LHCN-M2 (cell line): ENCODE measurements around the gene ITGA4. TPM values are rescaled to one million over a fixed set of nuclear protein-coding genes. Genes with fewer than 3 reads are reported as not detected.

Source experiments
- DNase-seq: peaks from one replicate; pipeline ENCODE4 v3.0.0-alpha.2; 2012; ENCODE audit warnings: low read depth
- total RNA-seq: library from RNA; depleted of rRNA; stranded (reverse); fragments of >200 nt; gene quantifications from 2 replicates; pipeline ENCODE4 v1.2.3, GENCODE V29; 2014; rRNA removed

Gene ITGA4
- total RNA-seq, 1 experiment from 2014 or later, result 18.9 TPM

DNA sequence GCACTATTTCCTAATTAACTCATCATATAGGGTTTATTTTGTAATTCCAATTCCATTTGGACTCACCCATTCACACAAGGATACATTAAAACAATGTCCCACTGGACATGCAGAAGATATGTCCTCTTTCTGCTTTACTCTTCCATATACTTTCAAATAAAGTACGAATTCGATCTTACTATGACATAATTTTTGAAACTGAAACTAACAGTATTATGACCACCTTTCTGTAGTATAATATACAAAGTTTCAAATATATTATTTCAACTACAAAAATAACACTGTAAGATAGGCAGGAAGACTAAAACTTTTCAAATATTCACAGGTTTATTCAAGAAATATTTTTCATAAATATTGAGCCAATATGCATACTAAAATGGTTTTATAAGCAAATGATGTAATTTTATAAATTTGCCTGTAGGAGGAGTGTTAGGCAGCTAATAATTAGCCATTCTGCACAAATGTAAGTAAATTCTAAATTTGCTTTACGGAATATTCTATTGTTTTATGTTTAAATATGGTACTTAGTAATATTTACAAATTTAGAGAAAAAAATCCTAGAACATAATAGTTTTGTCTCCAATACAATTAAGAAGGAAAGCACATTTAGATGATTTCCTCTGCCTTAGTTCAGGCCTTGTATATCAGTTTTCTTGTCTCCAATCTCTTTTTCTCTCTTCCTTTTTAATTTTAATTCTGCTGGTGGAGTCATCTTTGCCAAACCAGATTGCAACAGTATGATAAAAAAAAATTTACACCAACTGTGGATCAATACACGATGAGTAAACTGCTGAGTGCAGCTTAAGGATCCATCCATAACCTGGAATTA, 113.9 kb downstream of the ITGA4 start:
- no peak for DNase-seq

DNA sequence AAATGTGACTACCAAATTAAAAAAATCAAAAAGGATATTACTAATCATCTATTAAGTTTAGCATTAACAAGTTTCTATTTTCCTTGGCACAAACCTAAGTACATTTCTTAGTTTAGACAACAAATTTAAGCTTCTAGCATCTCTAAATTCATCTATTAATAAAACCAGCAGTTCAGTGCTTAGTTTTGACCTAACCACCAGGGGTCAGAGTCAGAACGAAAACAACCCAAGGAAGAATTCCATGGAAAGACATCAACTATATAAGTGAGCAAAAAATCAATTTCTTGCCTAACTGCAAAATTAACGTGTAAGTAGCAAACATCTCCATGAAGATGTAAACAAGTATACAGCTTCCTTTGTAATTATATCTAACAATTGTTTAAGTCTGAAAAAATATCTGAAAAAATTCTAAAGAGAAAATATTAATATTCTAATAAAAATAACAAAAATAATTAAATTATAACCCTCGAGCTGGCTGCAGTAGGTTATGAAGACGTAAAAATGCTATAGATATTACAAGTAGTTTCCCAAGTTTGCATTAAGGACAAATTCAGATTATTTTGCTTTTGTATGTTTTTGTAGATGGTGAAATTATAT, 116.1 kb downstream of the ITGA4 start:
- DNase-seq, result peak; percentile 27

DNA sequence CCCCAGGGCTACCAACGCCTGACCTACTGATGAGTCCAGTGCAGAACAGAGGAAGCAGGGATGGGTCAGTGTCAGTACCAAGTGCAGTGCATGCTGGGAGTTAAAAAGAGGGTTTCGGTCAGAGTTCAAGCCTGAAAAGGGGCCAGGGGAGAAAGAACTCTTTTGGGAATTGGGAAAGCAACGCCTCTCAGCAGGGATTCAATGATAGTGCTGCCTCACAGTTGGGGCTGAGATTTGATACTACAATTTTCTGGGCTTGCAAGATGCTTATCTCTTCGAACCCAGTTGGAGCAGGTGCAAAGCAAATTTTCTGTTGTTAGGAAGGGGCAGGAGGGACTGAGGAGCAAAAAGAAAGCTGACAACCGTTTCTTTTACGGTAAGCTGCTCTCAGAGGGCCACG, 117.1 kb downstream of the ITGA4 start:
- DNase-seq, result no peak

DNA sequence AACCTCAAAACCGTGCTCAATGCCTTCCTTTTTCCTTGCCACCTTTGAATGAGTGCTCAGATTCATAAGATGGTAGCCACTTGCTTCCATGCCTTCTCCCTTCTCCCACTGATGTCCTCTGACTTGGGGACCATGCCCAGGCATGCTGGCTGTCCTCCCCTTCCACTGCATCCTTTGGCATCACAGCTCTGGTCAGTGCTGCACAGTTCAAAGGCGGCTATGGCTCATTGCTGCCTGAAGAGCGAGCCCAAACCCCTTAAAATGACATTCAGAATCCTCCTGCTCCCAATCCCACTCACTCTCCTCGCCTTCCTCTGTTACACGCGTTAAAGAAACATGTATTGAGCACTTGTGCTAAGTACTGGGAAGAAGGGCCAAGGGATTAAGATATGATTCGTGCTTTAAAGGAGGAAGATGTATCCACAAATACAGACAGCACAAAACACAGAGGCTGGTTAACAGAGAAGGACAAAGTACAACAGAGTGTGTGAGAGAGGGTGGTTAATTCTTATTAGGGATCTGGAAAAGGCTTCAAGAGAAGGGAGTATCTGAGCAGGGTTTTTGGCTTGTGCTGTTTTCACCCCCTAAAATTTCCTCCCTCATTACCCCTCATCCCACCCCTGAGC, 118.0 kb downstream of the ITGA4 start:
- DNase-seq, result no peak

DNA sequence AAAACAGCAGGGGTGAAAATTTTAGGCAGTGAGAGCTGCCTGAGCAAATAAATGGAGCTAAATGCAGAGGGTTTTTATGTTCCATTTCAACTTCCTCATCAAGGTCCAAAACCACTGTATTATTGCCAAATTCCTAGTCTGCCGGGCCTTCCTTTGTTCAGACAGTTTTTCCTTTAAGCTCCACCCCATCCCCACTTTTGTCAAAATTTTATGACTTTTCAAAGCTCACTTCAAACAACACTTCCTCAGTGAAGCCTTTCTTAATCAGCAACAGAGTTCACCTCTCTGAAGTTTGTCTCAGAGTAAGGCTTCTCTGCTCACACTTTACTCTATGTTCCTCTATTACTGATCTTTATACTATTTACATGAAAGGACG, 118.5 kb downstream of the ITGA4 start:
- DNase-seq, result no peak

DNA sequence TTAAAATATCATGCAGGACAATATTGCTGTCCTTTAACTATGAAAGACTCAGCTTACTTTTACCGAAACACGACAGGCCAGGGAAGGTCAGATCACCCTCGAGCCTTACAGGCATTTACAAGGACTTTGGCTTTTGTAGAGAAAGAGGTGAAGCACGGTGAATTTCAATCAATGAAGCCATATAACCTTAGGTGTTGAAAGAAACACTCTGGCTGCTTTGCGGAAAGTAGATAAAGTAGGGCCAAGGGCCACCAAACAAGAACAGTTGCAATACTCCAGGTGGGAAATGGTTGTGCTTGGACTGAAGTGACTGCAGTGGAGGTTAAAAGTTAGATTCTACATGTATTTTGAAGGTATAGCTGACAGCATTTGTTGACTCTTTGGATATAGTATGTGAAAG, 119.2 kb downstream of the ITGA4 start:
- DNase-seq, result no peak

DNA sequence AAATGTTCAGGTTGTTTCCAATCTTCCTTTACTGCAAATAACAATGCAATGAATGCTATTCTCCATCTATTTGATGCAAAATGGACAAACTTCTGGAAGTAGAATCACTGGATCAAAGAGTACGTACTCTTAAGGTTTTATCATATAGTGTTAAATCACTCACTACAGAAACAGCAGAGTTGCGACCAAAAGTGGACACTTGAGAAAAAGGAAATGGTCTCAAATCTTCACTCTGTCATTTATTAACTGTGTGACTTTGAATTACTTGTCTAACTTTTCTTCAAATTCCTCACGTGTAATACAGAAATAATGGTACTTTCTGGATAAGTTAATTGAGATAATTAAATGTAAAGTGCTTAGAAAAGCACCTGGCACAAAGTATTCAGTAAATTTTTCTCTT, 121.6 kb downstream of the ITGA4 start:
- DNase-seq, result no peak

DNA sequence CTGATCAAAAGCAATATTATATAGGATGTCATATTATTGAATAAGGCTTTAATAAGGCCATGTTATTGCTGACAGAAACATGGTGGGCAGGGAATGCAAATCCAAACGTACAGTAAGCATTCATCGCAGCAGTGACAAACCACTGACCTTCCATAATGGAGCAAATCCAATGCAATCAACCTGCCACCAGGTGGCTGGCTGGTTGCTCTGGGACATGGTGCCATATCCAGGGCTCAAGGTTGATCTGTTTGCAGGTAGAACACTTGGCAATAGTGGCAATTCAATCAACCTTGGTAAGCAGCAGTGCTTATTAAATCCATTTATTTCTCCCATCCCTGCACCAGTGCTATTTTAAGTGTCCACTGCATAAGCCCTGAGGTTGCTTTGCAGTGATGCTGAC, 124.3 kb downstream of the ITGA4 start:
- DNase-seq, result no peak

DNA sequence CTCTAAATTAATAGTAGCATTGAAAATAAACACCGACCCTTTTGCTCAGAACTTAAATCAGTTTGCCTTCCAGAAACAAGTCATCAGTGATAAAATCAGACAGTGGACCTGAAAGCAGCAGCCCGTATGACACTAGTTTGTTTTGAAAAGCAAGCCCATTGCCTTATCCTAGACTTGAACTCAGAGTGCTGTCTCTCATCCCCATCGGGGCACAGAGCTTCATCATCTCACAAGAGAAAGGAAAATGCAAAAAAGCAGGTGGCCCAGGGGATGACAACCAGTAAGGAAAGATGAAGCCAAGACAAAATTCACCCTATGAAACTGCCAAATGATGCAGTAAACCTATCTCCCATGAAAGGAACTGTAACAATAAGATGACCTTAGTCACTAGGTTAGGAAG, 128.5 kb downstream of the ITGA4 start:
- DNase-seq, result no peak

Other genes with a start within 250 kb of the ITGA4 start
- gene CERKL, start 199.7 kb downstream of the ITGA4 start, total RNA-seq, result 0.17 TPM in 1 of 2 replicates, not detected in the other
- gene NEUROD1, start 223.1 kb downstream of the ITGA4 start, total RNA-seq, result not detected in 2 replicates